Loucy (cell line): ENCODE results near the gene TPST2.

Source experiments
- H2AFZ ChIP-seq: fragments of 200-600 bp; sonication (generic); 2 replicates; pipeline ENCODE4 v1.6.0; 2016; ENCODE audit warnings: antibody characterized with exemption, mild to moderate bottlenecking, low read length, moderate library complexity
- H3F3A ChIP-seq: fragments of 200-600 bp; 2 replicates; pipeline ENCODE4 v1.6.0; 2016; ENCODE audit warnings: antibody characterized with exemption, low read depth, mild to moderate bottlenecking
- H3K27me3 ChIP-seq: fragments of 200-600 bp; sonication (generic); 2 replicates; pipeline ENCODE4 v1.6.1; 2014; ENCODE audit warnings: low read length, mild to moderate bottlenecking; ENCODE audit not compliant: insufficient read depth, poor library complexity, severe bottlenecking
- H3K36me3 ChIP-seq: fragments of 200-600 bp; sonication (generic); 2 replicates; pipeline ENCODE4 v1.6.1; 2016; ENCODE audit warnings: low read length; ENCODE audit not compliant: insufficient read depth
- H3K4me1 ChIP-seq: fragments of 200-600 bp; sonication (generic); 2 replicates; pipeline ENCODE4 v1.5.1; 2014; ENCODE audit warnings: low read length, mild to moderate bottlenecking; ENCODE audit not compliant: insufficient read depth, poor library complexity, severe bottlenecking
- H3K4me2 ChIP-seq: fragments of 200-600 bp; sonication (generic); 2 replicates; pipeline ENCODE4 v1.6.0; 2014; ENCODE audit warnings: antibody characterized with exemption, low read length, low read depth, mild to moderate bottlenecking; ENCODE audit not compliant: poor library complexity, severe bottlenecking
- H3K4me3 ChIP-seq: fragments of 200-600 bp; sonication (generic); 2 replicates; pipeline ENCODE4 v1.5.1; 2014; ENCODE audit warnings: low read length, mild to moderate bottlenecking, mixed read lengths; ENCODE audit not compliant: poor library complexity, severe bottlenecking
- H3K79me2 ChIP-seq: fragments of 200-600 bp; sonication (generic); 2 replicates; pipeline ENCODE4 v1.6.1; 2014; ENCODE audit warnings: low read length; ENCODE audit not compliant: insufficient read depth
- H3K9ac ChIP-seq: fragments of 200-600 bp; sonication (generic); 2 replicates; pipeline ENCODE4 v1.6.0; 2014; ENCODE audit warnings: mild to moderate bottlenecking, low read depth, low read length, moderate library complexity; ENCODE audit not compliant: poor library complexity, severe bottlenecking
- H3K9me2 ChIP-seq: fragments of 200-600 bp; sonication (generic); replicated peaks from 2 replicates; pipeline ENCODE4 v1.6.1; 2016; ENCODE audit warnings: low read depth, low read length, mixed read lengths
- H3K9me3 ChIP-seq: fragments of 200-600 bp; sonication (generic); 2 replicates; pipeline ENCODE4 v1.6.1; 2014; ENCODE audit warnings: mild to moderate bottlenecking, antibody characterized with exemption, low read length, low read depth; ENCODE audit not compliant: insufficient read depth
- H4K20me1 ChIP-seq: fragments of 200-600 bp; sonication (generic); 2 replicates; pipeline ENCODE4 v1.6.0; 2014; ENCODE audit warnings: antibody characterized with exemption, low read length, mild to moderate bottlenecking; ENCODE audit not compliant: insufficient read depth, poor library complexity, severe bottlenecking
- EZH2phosphoT487 ChIP-seq: fragments of 200-600 bp; IDR thresholded peaks from 2 replicates; pipeline ENCODE4 v1.6.1; 2018; ENCODE audit warnings: antibody characterized with exemption, mild to moderate bottlenecking, moderate library complexity, borderline replicate concordance
- TF ChIP-seq, protein P1 (sequence below): fragments of 200-600 bp; sonication (generic); conservative IDR thresholded peaks from 2 replicates; pipeline ENCODE4 v1.5.1; 2014; ENCODE audit warnings: mild to moderate bottlenecking, antibody characterized with exemption, low read length

TPST2 gene

DNA sequence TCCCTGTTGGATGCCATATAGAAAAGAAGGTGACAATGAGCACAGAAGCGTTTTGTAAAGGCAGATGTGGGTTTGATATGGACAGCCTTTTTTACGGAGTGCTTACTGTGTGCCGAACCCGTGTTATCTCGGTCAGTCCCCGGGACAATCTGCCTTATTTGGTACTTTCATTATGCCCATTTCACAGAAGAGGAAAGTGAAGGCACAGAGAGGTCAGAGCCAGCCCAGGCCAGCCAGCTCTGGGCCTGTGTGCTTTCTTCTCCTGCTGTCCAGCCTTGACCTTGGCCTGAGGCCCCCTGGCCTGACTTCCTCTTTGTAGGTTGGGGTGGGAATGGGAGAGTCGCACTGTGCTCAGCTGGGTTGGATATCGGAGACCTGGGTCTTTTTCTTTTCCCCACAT is 28.5 kb upstream of the TPST2 start:
- no peak overlapping the region for H3K4me3 ChIP-seq
- no peak for TF ChIP-seq EZH2phosphoT487
- TF ChIP-seq, protein P1, sequence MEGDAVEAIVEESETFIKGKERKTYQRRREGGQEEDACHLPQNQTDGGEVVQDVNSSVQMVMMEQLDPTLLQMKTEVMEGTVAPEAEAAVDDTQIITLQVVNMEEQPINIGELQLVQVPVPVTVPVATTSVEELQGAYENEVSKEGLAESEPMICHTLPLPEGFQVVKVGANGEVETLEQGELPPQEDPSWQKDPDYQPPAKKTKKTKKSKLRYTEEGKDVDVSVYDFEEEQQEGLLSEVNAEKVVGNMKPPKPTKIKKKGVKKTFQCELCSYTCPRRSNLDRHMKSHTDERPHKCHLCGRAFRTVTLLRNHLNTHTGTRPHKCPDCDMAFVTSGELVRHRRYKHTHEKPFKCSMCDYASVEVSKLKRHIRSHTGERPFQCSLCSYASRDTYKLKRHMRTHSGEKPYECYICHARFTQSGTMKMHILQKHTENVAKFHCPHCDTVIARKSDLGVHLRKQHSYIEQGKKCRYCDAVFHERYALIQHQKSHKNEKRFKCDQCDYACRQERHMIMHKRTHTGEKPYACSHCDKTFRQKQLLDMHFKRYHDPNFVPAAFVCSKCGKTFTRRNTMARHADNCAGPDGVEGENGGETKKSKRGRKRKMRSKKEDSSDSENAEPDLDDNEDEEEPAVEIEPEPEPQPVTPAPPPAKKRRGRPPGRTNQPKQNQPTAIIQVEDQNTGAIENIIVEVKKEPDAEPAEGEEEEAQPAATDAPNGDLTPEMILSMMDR, result no peak
- peak overlapping the region; percentile 34 for H3K9ac ChIP-seq
- H4K20me1 ChIP-seq, result no peaks in the 10 kb centered on the region
- no peak overlapping the region for H2AFZ ChIP-seq
- H3K36me3 ChIP-seq, result no peaks in the 10 kb centered on the region
- H3K9me2 ChIP-seq, result no peaks in the 10 kb centered on the region
- H3K27me3 ChIP-seq, result no peaks in the 10 kb centered on the region
- peaks cover 18% of the 10 kb centered on the region for H3K4me1 ChIP-seq
- H3K79me2 ChIP-seq, result no peaks in the 10 kb centered on the region
- no peak overlapping the region for H3K4me2 ChIP-seq
- no peaks in the 10 kb centered on the region for H3K9me3 ChIP-seq
- no peaks in the 10 kb centered on the region for H3F3A ChIP-seq

DNA sequence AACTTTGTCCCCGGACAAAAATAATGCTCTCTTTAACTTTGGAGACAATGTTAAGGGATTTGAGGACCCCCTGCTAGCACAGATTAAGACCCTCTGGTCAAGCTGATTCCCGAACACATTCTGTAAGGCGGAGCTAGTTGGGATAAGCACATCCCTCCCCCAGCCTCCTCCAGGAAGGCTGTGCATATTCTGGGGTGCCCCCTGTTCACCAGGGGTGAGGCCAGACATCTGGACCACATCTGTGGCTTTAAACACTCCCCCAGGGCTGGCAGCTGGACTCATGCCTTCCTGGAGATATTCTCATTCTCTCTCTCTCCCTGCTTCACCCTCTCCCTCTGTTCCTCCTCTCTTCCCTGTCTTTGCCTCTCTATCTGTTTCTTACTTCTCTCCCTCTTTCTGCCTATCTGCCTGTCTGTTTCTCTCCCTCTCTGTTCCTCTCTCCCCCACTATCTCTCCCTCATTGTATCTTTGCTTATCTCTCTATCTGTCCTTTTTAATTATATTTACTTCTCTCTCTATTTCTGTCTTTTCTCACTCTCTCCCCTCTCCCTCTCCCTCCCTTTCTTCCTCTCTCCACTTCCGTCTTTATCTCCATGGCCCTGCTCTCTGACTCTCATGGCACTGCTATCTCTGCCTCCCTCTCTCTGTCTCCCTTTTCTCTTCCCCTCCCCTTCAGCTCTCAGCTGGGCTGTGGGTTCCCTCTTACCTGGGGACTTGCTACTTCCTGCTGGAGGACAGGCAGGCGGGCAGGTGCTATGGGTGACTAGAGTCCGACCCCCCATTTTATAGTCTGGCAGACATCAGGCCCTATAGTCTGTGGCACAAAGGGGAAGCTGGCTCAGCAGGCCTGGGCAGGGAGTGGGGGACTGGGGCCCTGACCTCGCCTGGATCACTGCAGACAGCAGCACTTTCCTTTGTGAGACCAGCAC is 27.6 kb upstream of the TPST2 start, which contains the start of gene CRYBB1:
TSS of gene CRYBB1 (minus strand) at position 757 of the 929 bp plus-strand sequence. CDS start 1,708 bp downstream, outside the sequence.
- Histone ChIP-seq H2AFZ (peak within 1 kb of the TSS; percentile 80), H3K9ac (peak within 1 kb of the TSS; percentile 34), H3K4me2 (peak within 1 kb of the TSS; percentile 17)

GRCh38 chr22:26616650-26617049 is 26.7 kb upstream of the TPST2 start:
- H3K79me2 ChIP-seq, result no peaks in the 10 kb centered on the region
- H3K4me1 ChIP-seq, result peaks cover 18% of the 10 kb centered on the region
- no peaks in the 10 kb centered on the region for H3K27me3 ChIP-seq
- H2AFZ ChIP-seq, result no peak overlapping the region
- H3K9me3 ChIP-seq, result no peaks in the 10 kb centered on the region
- TF ChIP-seq EZH2phosphoT487, result no peak
- TF ChIP-seq, protein P1, result no peak
- H3K4me3 ChIP-seq, result no peak overlapping the region
- no peaks in the 10 kb centered on the region for H3F3A ChIP-seq
- H4K20me1 ChIP-seq, result no peaks in the 10 kb centered on the region
- no peaks in the 10 kb centered on the region for H3K9me2 ChIP-seq
- no peak overlapping the region for H3K9ac ChIP-seq
- no peak overlapping the region for H3K4me2 ChIP-seq
- H3K36me3 ChIP-seq, result no peaks in the 10 kb centered on the region

More for the DNA sequence above, 27.6 kb upstream of the TPST2 start, which contains the start of gene CRYBB1:
- Histone ChIP-seq H3K36me3 (no peaks in the 10 kb centered on the region), H3K9me2 (no peaks in the 10 kb centered on the region), H3K4me3 (no peak within 1 kb of the TSS), H3K4me1 (peaks cover 18% of the 10 kb centered on the region), H3K27me3 (no peaks in the 10 kb centered on the region), H3K79me2 (no peaks in the 10 kb centered on the region), H4K20me1 (no peaks in the 10 kb centered on the region), H3K9me3 (no peaks in the 10 kb centered on the region), H3F3A (no peaks in the 10 kb centered on the region)
- TF ChIP-seq EZH2phosphoT487, result no peak
- TF ChIP-seq, protein P1, result no peak
